Activated CD4-positive, alpha-beta T cell treated with anti-CD3 and anti-CD28 coated beads, Interleukin-2, amount 50 U/mL, for 1 hour (primary cell): Measurements from ENCODE around the gene RASGRF1.
"Not testable (repeated sequence)": the region's sequence is repeated elsewhere in the genome, so short reads cannot be mapped to it uniquely, and the experiment has no call there.

Experiments used
- DNase-seq: peaks from one replicate; pipeline ENCODE4 v3.0.0-alpha.2; 2020

Gene RASGRF1

GRCh38 chr15:79090487-79091203, at the start of gene RASGRF1:
TSS of gene RASGRF1 (minus strand) at chr15:79090780. CDS start at chr15:79090498, 282 bp downstream.
- DNase-seq = no peak

GRCh38 chr15:79136434-79137046, 46.0 kb upstream of the RASGRF1 start:
- DNase-seq = no peak

GRCh38 chr15:79133309-79133708, 42.7 kb upstream of the RASGRF1 start:
- DNase-seq = no peak

GRCh38 chr15:79132770-79133169, 42.2 kb upstream of the RASGRF1 start:
- DNase-seq = no peak

- no peak for DNase-seq
Observed at GRCh38 chr15:79132361-79132760, 41.8 kb upstream of the RASGRF1 start.

- no peak for DNase-seq
Observed at GRCh38 chr15:79130535-79131130, 40.1 kb upstream of the RASGRF1 start.

GRCh38 chr15:79129235-79129634, 38.7 kb upstream of the RASGRF1 start:
- DNase-seq = no peak

- no peak for DNase-seq
Observed at GRCh38 chr15:79128556-79128955, 38.0 kb upstream of the RASGRF1 start.

GRCh38 chr15:79124388-79124787, 33.8 kb upstream of the RASGRF1 start:
- no peak for DNase-seq

- no peak for DNase-seq
Observed at GRCh38 chr15:79122991-79123390, 32.4 kb upstream of the RASGRF1 start.

- DNase-seq = no peak
Observed at GRCh38 chr15:79122391-79122790, 31.8 kb upstream of the RASGRF1 start.

GRCh38 chr15:79121571-79121970, 31.0 kb upstream of the RASGRF1 start:
- DNase-seq = no peak

- no peak for DNase-seq
Observed at GRCh38 chr15:79117442-79118204, 27.0 kb upstream of the RASGRF1 start.

- DNase-seq = no peak
Observed at GRCh38 chr15:79116771-79117170, 26.2 kb upstream of the RASGRF1 start.

- no peak for DNase-seq
Observed at GRCh38 chr15:79115986-79116665, 25.5 kb upstream of the RASGRF1 start.

- DNase-seq = no peak
Observed at GRCh38 chr15:79113831-79114230, 23.3 kb upstream of the RASGRF1 start.

- not testable (repeated sequence) for DNase-seq
Observed at GRCh38 chr15:79111404-79111803, 20.8 kb upstream of the RASGRF1 start.

- no peak for DNase-seq
Observed at GRCh38 chr15:79105141-79105540, 14.6 kb upstream of the RASGRF1 start.

- DNase-seq = no peak
Observed at GRCh38 chr15:79102595-79102994, 12.0 kb upstream of the RASGRF1 start.

- no peak for DNase-seq
Observed at GRCh38 chr15:79101866-79102581, 11.4 kb upstream of the RASGRF1 start.

- DNase-seq = no peak
Observed at GRCh38 chr15:79099692-79100091, 9.1 kb upstream of the RASGRF1 start.

- DNase-seq = no peak
Observed at GRCh38 chr15:79094611-79095021, 4.0 kb upstream of the RASGRF1 start.
